K562 (cell line): ENCODE data around the gene HMX3. TPM values are rescaled to one million over a fixed set of nuclear protein-coding genes. Genes with fewer than 3 reads are reported as not detected.

Source experiments
- ATAC-seq: fragments of 200-7000 bp; cut with Tn5 transposase; 3 replicates; pipeline ENCODE4 v1.9.1; 2020; ENCODE audit warnings: moderate library complexity
- BruUV-seq: library from RNA; stranded (reverse); fragments of 400-500 nt; replicated peaks from 2 replicates; lab custom pipeline; 2021; lab: Mats Ljungman, UMichigan
- CTCF ChIA-PET: fragments of 300-600 bp; formaldehyde crosslinking; extraction: SDS; loops from one replicate; lab custom pipeline; 2021; ENCODE audit warnings: low intra/inter-chr PET ratio; lab: Yijun Ruan, JAX
- POLR2A ChIA-PET: fragments of 300-600, 350-650 bp; sonication (Branson Sonifier 250); formaldehyde crosslinking; extraction: SDS; loops from one replicate; lab custom pipeline; 2021; ENCODE audit warnings: antibody characterized with exemption, inconsistent platforms; lab: Yijun Ruan, JAX
- DNase-seq, 4 experiments: peaks; one replicate each; pipeline versions ENCODE4 v3.0.0 to v3.0.0-alpha.2; 2011 to 2018; ENCODE audit warnings: low spot score in 3 of 4, mixed read lengths in 3 of 4; ENCODE audit errors: extremely low read depth in 1 of 4
- FAIRE-seq: peaks from 2 replicates; lab custom pipeline; 2011; peaks lifted over from hg19 to GRCh38; lab: Jason Lieb, UNC
- H2AFZ ChIP-seq: 2 replicates; pipeline ENCODE4 v1.6.0; 2011; ENCODE audit warnings: low read depth, low read length, control low read depth, inconsistent platforms
- H3K27ac ChIP-seq: fragments of 200-600 bp; 3 replicates; pipeline ENCODE4 v1.8.0; 2011; ENCODE audit warnings: low read depth, mild to moderate bottlenecking, control low read depth, inconsistent platforms, low read length, moderate library complexity, mixed read lengths; ENCODE audit errors: extremely low read depth
- H3K27me3 ChIP-seq, 2 experiments: fragments of 300-600 bp in 1 of 2; 2 replicates in 1 of 2; 3 replicates in 1 of 2; pipeline versions ENCODE4 v1.6.0 to v1.8.0; 2011; ENCODE audit warnings: inconsistent platforms in 2 of 2, low read length in 2 of 2, mild to moderate bottlenecking in 1 of 2, mixed read lengths in 1 of 2, moderate library complexity in 1 of 2; ENCODE audit not compliant: control insufficient read depth in 2 of 2, insufficient read depth in 2 of 2
- H3K36me3 ChIP-seq: fragments of 300-600 bp; 3 replicates; pipeline ENCODE4 v1.8.0; 2011; ENCODE audit warnings: mild to moderate bottlenecking, low read length, inconsistent platforms; ENCODE audit not compliant: control insufficient read depth, insufficient read depth
- H3K4me1 ChIP-seq, 2 experiments: fragments of 200-600 bp in 1 of 2; replicated peaks in 1 of 2; 2 replicates in 1 of 2; 3 replicates in 1 of 2; pipeline versions ENCODE4 v1.5.1 to v1.8.0; 2011; ENCODE audit warnings: inconsistent platforms in 2 of 2, low read length in 2 of 2, mild to moderate bottlenecking in 1 of 2, mixed read lengths in 1 of 2, moderate library complexity in 1 of 2; ENCODE audit not compliant: control insufficient read depth in 2 of 2, insufficient read depth in 2 of 2
- H3K4me2 ChIP-seq: 2 replicates; pipeline ENCODE4 v1.6.1; 2011; ENCODE audit warnings: low read length, control low read depth, inconsistent platforms, mixed read lengths; ENCODE audit not compliant: insufficient read depth
- H3K4me3 ChIP-seq: fragments of 200-600 bp; sonication (generic), shearing (Covaris generic); 2 replicates; pipeline ENCODE4 v1.5.1; 2016; ENCODE audit warnings: control low read depth, inconsistent platforms
- H3K79me2 ChIP-seq: fragments of 200-600 bp; 3 replicates; pipeline ENCODE4 v1.8.0; 2011; ENCODE audit warnings: low read length, inconsistent platforms; ENCODE audit not compliant: control insufficient read depth, insufficient read depth
- H3K9ac ChIP-seq, 2 experiments: 2 replicates each; pipeline versions ENCODE4 v1.6.0 to v1.6.1; 2011; ENCODE audit warnings: low read depth in 2 of 2, low read length in 2 of 2, control low read depth in 1 of 2, inconsistent platforms in 1 of 2, mild to moderate bottlenecking in 1 of 2, mixed read lengths in 1 of 2; ENCODE audit not compliant: insufficient read depth in 1 of 2
- H3K9me1 ChIP-seq: one replicate; pipeline ENCODE4 v1.6.0; 2011; ENCODE audit warnings: inconsistent platforms, mild to moderate bottlenecking, low read length, moderate library complexity; ENCODE audit not compliant: control insufficient read depth, insufficient read depth
- H3K9me3 ChIP-seq: replicated peaks from 2 replicates; pipeline ENCODE4 v1.5.1; 2011; ENCODE audit warnings: low read depth, low read length, inconsistent platforms; ENCODE audit not compliant: control insufficient read depth, insufficient read depth
- H4K20me1 ChIP-seq: replicated peaks from 2 replicates; pipeline ENCODE4 v1.6.1; 2011; ENCODE audit warnings: low read length, inconsistent platforms, mixed read lengths; ENCODE audit not compliant: control insufficient read depth, insufficient read depth
- BRD9 ChIP-seq: fragments of 450-650 bp; IDR thresholded peaks from 2 replicates; pipeline ENCODE4 v1.6.1; 2018; ENCODE audit warnings: low read depth; ENCODE audit not compliant: partially characterized antibody
- CEBPB ChIP-seq: fragments of 450-650 bp; IDR thresholded peaks from 2 replicates; pipeline ENCODE4 v1.6.1; 2016; ENCODE audit warnings: missing genetic modification characterization, missing compliant biosample characterization
- CEBPG ChIP-seq, 3 experiments: fragments of 200-800 bp in 1 of 3; sonication (Bioruptor generic) in 1 of 3; sonication (generic) in 1 of 3; formaldehyde crosslinking in 1 of 3; IDR thresholded peaks in 2 of 3; conservative IDR thresholded peaks in 1 of 3; 2 replicates each; pipeline versions ENCODE4 v1.6.1 to v1.8.0; 2016 to 2022; ENCODE audit warnings: missing compliant biosample characterization in 2 of 3, missing genetic modification characterization in 2 of 3, mild to moderate bottlenecking in 1 of 3, missing genetic modification reagents in 1 of 3
- CTBP1 ChIP-seq: fragments of 450-650 bp; IDR thresholded peaks from 2 replicates; pipeline ENCODE4 v1.6.1; 2016; ENCODE audit warnings: borderline replicate concordance
- EZH2 ChIP-seq: IDR thresholded peaks from 2 replicates; pipeline ENCODE4 v1.6.1; 2012; ENCODE audit warnings: low read depth, mild to moderate bottlenecking, inconsistent platforms, low read length, borderline replicate concordance
- GABPA ChIP-seq: fragments of 200-800 bp; sonication (Bioruptor generic); conservative IDR thresholded peaks from 2 replicates; pipeline ENCODE4 v1.6.1; 2016; ENCODE audit warnings: low read depth, missing genetic modification characterization, missing compliant biosample characterization
- IFI16 ChIP-seq: fragments of 250-450 bp; sonication (Bioruptor Pico); IDR thresholded peaks from 2 replicates; pipeline ENCODE4 v2.1.2; 2022; ENCODE audit warnings: mild to moderate bottlenecking, inconsistent platforms
- MAFF ChIP-seq: IDR thresholded peaks from 2 replicates; pipeline ENCODE4 v1.6.1; 2012; ENCODE audit warnings: low read length, improper control_type of control experiment
- MEF2D ChIP-seq: conservative IDR thresholded peaks from 2 replicates; pipeline ENCODE4 v1.6.1; 2016; ENCODE audit warnings: low read depth, missing genetic modification characterization, missing compliant biosample characterization
- NR2C2 ChIP-seq, 2 experiments: fragments of 200-800 bp in 1 of 2; sonication (Bioruptor generic) in 1 of 2; sonication (generic) in 1 of 2; formaldehyde crosslinking in 1 of 2; IDR thresholded peaks; 2 replicates each; pipeline versions ENCODE4 v1.6.1 to v1.8.0; 2016 to 2022; ENCODE audit warnings: mild to moderate bottlenecking in 1 of 2, missing compliant biosample characterization in 1 of 2, missing genetic modification characterization in 1 of 2, missing genetic modification reagents in 1 of 2
- NRF1 ChIP-seq, 2 experiments: fragments of 450-650 bp; IDR thresholded peaks in 1 of 2; conservative IDR thresholded peaks in 1 of 2; 2 replicates each; pipeline ENCODE4 v1.6.1; 2014; ENCODE audit warnings: mild to moderate bottlenecking in 2 of 2
- TRIM24 ChIP-seq, 2 experiments: fragments of 450-650 bp; IDR thresholded peaks; 2 replicates each; pipeline ENCODE4 v1.6.1; 2016
- ZNF140 ChIP-seq: fragments of 250-450 bp; sonication (Bioruptor Pico); IDR thresholded peaks from 2 replicates; pipeline ENCODE4 v1.8.0; 2021; ENCODE audit warnings: moderate library complexity, mild to moderate bottlenecking, inconsistent platforms
- ZNF584 ChIP-seq: fragments of 200-800 bp; sonication (Bioruptor generic); IDR thresholded peaks from 2 replicates; pipeline ENCODE4 v1.6.1; 2016; ENCODE audit warnings: low read depth, mild to moderate bottlenecking, missing genetic modification characterization, missing compliant biosample characterization
- WGBS: fragments of 100-300 bp; shearing (Covaris generic); methylation state at CpG from one replicate; pipeline ENCODE4 v1.1.6; 2016; ENCODE audit warnings: low coverage, mixed read lengths; ENCODE audit not compliant: insufficient coverage; ENCODE audit errors: missing lambda C conversion rate; 5-methylcytosine and 5-hydroxymethylcytosine counted together
- in situ Hi-C: fragments of 300-500 bp; cut with MboI; formaldehyde crosslinking; loops from 4 replicates; pipeline ENCODE4 v1.15.0; 2018; ENCODE audit warnings: inconsistent platforms, mixed read lengths
- intact Hi-C: fragments of 100-400 bp; cut with micrococcal nuclease; formaldehyde crosslinking; loops from 2 replicates; pipeline ENCODE4 v1.14.2; 2022
- polyA plus RNA-seq, 8 experiments: library from polyadenylated mRNA; depleted of rRNA in 4 of 8; stranded (reverse) in 5 of 8; unstranded in 3 of 8; fragments of >200 nt; fragmentation: Nextera tagmentation in 2 of 8; fragmentation: Illumina TruSeq in 1 of 8; extraction: Ambion mirVana in 2 of 8; extraction: Trizol in 1 of 8; gene quantifications; 2 replicates each; pipeline versions ENCODE4 v1.2.1 to v1.2.3, GENCODE V29; 2011 to 2014; ENCODE audit warnings: inconsistent platforms in 1 of 8, missing spikeins in 1 of 8
- total RNA-seq, 7 experiments: library from RNA; depleted of rRNA in 6 of 7; stranded (reverse); fragments of >200 nt in 6 of 7; fragmentation: Illumina TruSeq in 2 of 7; extraction: Trizol in 2 of 7; gene quantifications; 2 replicates each; pipeline versions ENCODE4 v1.2.1 to v1.2.3, GENCODE V29; 2011 to 2021; ENCODE audit warnings: low replicate concordance in 1 of 7
- TF ChIP-seq, protein P1 (sequence below): fragments of 250-450 bp; sonication (Bioruptor Pico); IDR thresholded peaks from 2 replicates; pipeline ENCODE4 v1.8.0; 2022; ENCODE audit warnings: inconsistent platforms, mild to moderate bottlenecking, moderate library complexity, borderline replicate concordance
- TF ChIP-seq, protein P2 (sequence below): fragments of 250-450 bp; sonication (Bioruptor Pico); IDR thresholded peaks from 2 replicates; pipeline ENCODE4 v1.5.1; 2021; ENCODE audit warnings: mild to moderate bottlenecking
- TF ChIP-seq, protein P3 (sequence below), 2 experiments: fragments of 450-650 bp in 1 of 2; sonication (generic) in 1 of 2; formaldehyde crosslinking in 1 of 2; IDR thresholded peaks in 1 of 2; conservative IDR thresholded peaks in 1 of 2; 2 replicates each; pipeline versions ENCODE4 v1.6.1 to v1.8.1; 2016 to 2023; ENCODE audit warnings: mild to moderate bottlenecking in 2 of 2, moderate library complexity in 2 of 2, inconsistent platforms in 1 of 2, missing genetic modification reagents in 1 of 2

Gene HMX3
- total and polyA plus RNA-seq, 9 of the 15 experiments (the other 6 are each of a cell fraction or from before 2014, with no cell fraction given) = 0.55 to 43.5 (median 7.4) TPM; not detected in 2

DNA sequence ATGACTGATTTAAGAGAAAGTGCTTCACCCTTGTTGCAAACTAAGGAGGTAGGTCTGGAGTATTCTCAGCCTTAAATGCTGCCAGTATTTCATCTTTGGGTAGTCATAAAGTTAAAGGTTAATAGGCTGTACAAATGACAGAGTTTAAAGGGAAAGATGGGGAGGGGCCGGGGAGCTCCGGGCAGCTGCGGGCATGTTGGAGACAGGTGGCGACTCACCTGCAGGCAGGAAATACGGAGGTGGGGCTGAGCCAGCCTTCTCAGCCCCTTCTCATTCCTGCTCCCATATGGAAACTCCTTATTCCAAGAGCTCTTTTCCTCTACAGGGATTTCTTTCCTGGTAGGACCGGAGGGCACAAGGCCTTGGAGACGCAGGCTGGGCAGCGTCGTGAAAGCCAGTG lies 31.8 kb upstream of the HMX3 start (continued):
- TF ChIP-seq BRD9 = no peak
- TF ChIP-seq, protein P1, sequence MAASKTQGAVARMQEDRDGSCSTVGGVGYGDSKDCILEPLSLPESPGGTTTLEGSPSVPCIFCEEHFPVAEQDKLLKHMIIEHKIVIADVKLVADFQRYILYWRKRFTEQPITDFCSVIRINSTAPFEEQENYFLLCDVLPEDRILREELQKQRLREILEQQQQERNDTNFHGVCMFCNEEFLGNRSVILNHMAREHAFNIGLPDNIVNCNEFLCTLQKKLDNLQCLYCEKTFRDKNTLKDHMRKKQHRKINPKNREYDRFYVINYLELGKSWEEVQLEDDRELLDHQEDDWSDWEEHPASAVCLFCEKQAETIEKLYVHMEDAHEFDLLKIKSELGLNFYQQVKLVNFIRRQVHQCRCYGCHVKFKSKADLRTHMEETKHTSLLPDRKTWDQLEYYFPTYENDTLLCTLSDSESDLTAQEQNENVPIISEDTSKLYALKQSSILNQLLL (CRISPR knock-in tag) = no peak
- no peak for TF ChIP-seq EZH2
- TF ChIP-seq ZNF140 (CRISPR knock-in tag) = no peak
- TF ChIP-seq, protein P2, sequence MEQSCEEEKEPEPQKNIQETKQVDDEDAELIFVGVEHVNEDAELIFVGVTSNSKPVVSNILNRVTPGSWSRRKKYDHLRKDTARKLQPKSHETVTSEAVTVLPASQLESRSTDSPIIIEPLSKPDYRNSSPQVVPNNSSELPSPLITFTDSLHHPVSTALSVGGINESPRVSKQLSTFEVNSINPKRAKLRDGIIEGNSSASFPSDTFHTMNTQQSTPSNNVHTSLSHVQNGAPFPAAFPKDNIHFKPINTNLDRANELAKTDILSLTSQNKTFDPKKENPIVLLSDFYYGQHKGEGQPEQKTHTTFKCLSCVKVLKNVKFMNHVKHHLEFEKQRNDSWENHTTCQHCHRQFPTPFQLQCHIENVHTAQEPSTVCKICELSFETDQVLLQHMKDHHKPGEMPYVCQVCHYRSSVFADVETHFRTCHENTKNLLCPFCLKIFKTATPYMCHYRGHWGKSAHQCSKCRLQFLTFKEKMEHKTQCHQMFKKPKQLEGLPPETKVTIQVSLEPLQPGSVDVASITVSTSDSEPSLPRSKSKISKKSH (CRISPR knock-in tag) = no peak
- TF ChIP-seq NRF1 (conservative IDR thresholded peaks at IDR 0.05 in 1 of 2, IDR thresholded peaks at IDR 0.05 in 1 of 2) = no peak
- TF ChIP-seq CTBP1 = no peak
- TF ChIP-seq, all 486 proteins: peak for 0

DNA sequence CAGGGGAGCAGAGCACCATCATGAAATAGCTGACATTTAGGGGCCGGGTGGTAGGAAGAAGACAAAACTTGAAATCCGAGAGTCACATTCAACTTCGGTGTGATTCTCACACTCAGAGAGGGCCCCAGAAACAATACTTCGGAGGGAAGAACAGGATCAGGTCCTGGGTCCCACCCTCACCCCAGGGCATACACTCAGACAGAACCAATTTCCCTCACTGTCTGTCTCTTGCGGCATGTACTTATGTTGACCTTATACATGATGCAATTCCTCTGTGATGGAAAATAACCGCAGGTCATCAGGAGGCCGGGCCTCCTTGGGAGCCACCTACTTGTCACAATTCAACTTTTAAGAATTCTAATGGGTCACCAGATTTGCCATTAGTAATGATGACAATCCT lies 26.3 kb upstream of the HMX3 start:
- Histone ChIP-seq H3K36me3 (no peaks in the 10 kb centered on the region), H4K20me1 (no peaks in the 10 kb centered on the region), H3K4me2 (no peak overlapping the region), H2AFZ (no peak overlapping the region), H3K79me2 (no peaks in the 10 kb centered on the region), H3K27ac (no peak overlapping the region), H3K9me3 (no peaks in the 10 kb centered on the region), H3K4me1 (no peaks in the 10 kb centered on the region; a peak in 1 of 5 replicates), H3K4me3 (no peak overlapping the region), H3K9me1 (no peaks in the 10 kb centered on the region), H3K9ac (no peak overlapping the region), H3K27me3 (peaks cover 0 to 20% of the 10 kb centered on the region in 2 experiments; a peak in 2 of 5 replicates)
- BruUV-seq = no TSS peak
- no peak for DNase-seq
- ChIA-PET POLR2A (no interaction called here), CTCF (no interaction called here)
- ATAC-seq = peak; percentile 74
- in situ Hi-C loops = no loop called here
- intact Hi-C loops = loop anchor here (5.0 kb wide), 1 partner anchor 67 kb away; no protein-coding TSS in a partner anchor
- no peak for FAIRE-seq
- 2% methylated on average over 6 of the region's 7 CpGs for WGBS
- TF ChIP-seq CEBPB (tag) (peak; percentile 69), GABPA (0 out of 2 replicates have a peak, but pooled peaks have one; percentile 28), MAFF (no peak), IFI16 (CRISPR knock-in tag) (no peak), MEF2D (tag) (no peak), CEBPG (CRISPR knock-in tag; IDR thresholded peaks at IDR 0.05) (peak; percentile 88), CEBPG (tag; conservative IDR thresholded peaks at IDR 0.05 in 1 of 2, IDR thresholded peaks at IDR 0.05 in 1 of 2) (peak; percentile 89 to 94), ZNF584 (0 out of 2 replicates have a peak, but pooled peaks have one; percentile 24), TRIM24 (IDR thresholded peaks at IDR 0.05) (peak in 1 of 2 experiments; percentile 50; a peak in 1 of 4 replicates), NR2C2 (CRISPR knock-in tag; IDR thresholded peaks at IDR 0.05) (no peak), NR2C2 (tag; IDR thresholded peaks at IDR 0.05) (peak; percentile 76)
- TF ChIP-seq, protein P3, sequence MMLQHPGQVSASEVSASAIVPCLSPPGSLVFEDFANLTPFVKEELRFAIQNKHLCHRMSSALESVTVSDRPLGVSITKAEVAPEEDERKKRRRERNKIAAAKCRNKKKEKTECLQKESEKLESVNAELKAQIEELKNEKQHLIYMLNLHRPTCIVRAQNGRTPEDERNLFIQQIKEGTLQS (IDR thresholded peaks at IDR 0.05) = peak; percentile 84
- TF ChIP-seq, protein P3 (CRISPR knock-in tag; conservative IDR thresholded peaks at IDR 0.05) = no peak
